Measurements from ENCODE around the gene VPS45. TPM values are rescaled to one million over a fixed set of nuclear protein-coding genes. Genes with fewer than 3 reads are reported as not detected.

VPS45 gene
- total RNA-seq, 1 experiment from 2014 or later: 28.2 TPM

DNA sequence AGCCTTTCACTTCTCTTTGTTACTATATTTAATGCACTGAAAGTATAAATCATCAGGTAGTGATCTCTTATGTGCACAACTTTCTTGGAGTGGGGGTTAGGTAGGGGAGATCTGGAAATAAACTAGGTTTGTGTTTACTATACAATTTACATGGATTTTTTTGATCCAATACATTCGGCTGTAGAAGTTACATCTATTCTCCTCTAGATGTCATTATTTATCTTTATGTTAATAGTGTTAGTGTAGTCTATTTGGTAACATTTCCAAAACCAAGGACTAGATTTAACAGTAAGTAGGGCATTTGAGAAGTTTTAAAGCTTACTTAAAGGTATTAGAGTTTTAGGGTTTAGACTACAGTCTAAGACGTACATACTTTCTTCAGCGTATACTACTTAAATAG lies 5.4 kb downstream of the VPS45 start:
- Mint-ChIP-seq H3K36me3 (peaks cover 39% of the 10 kb centered on the region), H3K27ac (no peak overlapping the region), H3K4me3 (no peak overlapping the region), H3K4me1 (peaks cover 11% of the 10 kb centered on the region), H3K27me3 (ENCODE audit: low read depth) (no peaks in the 10 kb centered on the region), H3K9me3 (no peaks in the 10 kb centered on the region)
- ATAC-seq (no peak), DNase-seq (ENCODE audit: low spot score) (no peak)
- POLR2A ChIA-PET: interaction anchor here (0.8 kb wide), 1 partner anchor 9 kb away, joined by 4 read pairs; no protein-coding TSS in a partner anchor
- TF ChIP-seq EMX1 (CRISPR knock-in tag; IDR thresholded peaks at IDR 0.05) (no peak), FOXP1 (CRISPR knock-in tag; IDR thresholded peaks at IDR 0.05; ENCODE audit: borderline replicate concordance) (no peak), SMAD3 (CRISPR knock-in tag; IDR thresholded peaks at IDR 0.05; ENCODE audit: borderline replicate concordance) (no peak), FOXJ3 (CRISPR knock-in tag; IDR thresholded peaks at IDR 0.05; ENCODE audit: borderline replicate concordance) (no peak)
- TF ChIP-seq, protein P1, sequence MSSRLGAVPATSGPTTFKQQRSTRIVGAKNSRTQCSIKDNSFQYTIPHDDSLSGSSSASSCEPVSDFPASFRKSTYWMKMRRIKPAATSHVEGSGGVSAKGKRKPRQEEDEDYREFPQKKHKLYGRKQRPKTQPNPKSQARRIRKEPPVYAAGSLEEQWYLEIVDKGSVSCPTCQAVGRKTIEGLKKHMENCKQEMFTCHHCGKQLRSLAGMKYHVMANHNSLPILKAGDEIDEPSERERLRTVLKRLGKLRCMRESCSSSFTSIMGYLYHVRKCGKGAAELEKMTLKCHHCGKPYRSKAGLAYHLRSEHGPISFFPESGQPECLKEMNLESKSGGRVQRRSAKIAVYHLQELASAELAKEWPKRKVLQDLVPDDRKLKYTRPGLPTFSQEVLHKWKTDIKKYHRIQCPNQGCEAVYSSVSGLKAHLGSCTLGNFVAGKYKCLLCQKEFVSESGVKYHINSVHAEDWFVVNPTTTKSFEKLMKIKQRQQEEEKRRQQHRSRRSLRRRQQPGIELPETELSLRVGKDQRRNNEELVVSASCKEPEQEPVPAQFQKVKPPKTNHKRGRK (CRISPR knock-in tag; IDR thresholded peaks at IDR 0.05; ENCODE audit: borderline replicate concordance): no peak
- CTCF ChIA-PET: interaction anchor here (0.8 to 2.0 kb wide), 4 partner anchors 77 to 114 kb away, joined by 3 to 7 read pairs (median 4); partner anchors contain the start of gene PLEKHO1

DNA sequence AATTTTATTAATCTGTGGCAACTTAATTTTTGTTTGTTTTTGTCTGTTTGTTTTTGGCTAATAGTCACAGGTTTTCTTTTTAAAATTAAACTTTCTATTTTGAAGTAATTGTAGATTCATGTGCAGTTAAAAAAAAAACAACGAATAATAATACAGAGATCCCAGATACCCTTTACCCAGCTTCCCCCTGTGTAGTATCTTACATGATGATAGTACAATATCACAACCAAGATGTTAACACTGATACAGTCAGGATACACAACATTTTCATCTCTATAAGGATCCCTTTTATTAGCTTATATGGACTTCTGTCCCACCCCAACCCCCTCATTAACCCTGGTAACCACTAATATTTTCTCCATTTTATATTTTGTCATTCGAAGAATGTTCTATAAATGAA lies 5.9 kb downstream of the VPS45 start:
- no peak for DNase-seq (ENCODE audit: low spot score)
- POLR2A ChIA-PET: no interaction called here
- ATAC-seq: no peak
- H3K27ac Mint-ChIP-seq: no peak overlapping the region
- peaks cover 41% of the 10 kb centered on the region for H3K36me3 Mint-ChIP-seq
- TF ChIP-seq RELA (CRISPR knock-in tag; IDR thresholded peaks at IDR 0.05; ENCODE audit: borderline replicate concordance): no peak
- TF ChIP-seq ZNF396 (CRISPR knock-in tag; IDR thresholded peaks at IDR 0.05; ENCODE audit: borderline replicate concordance): no peak
- TF ChIP-seq, protein P2, sequence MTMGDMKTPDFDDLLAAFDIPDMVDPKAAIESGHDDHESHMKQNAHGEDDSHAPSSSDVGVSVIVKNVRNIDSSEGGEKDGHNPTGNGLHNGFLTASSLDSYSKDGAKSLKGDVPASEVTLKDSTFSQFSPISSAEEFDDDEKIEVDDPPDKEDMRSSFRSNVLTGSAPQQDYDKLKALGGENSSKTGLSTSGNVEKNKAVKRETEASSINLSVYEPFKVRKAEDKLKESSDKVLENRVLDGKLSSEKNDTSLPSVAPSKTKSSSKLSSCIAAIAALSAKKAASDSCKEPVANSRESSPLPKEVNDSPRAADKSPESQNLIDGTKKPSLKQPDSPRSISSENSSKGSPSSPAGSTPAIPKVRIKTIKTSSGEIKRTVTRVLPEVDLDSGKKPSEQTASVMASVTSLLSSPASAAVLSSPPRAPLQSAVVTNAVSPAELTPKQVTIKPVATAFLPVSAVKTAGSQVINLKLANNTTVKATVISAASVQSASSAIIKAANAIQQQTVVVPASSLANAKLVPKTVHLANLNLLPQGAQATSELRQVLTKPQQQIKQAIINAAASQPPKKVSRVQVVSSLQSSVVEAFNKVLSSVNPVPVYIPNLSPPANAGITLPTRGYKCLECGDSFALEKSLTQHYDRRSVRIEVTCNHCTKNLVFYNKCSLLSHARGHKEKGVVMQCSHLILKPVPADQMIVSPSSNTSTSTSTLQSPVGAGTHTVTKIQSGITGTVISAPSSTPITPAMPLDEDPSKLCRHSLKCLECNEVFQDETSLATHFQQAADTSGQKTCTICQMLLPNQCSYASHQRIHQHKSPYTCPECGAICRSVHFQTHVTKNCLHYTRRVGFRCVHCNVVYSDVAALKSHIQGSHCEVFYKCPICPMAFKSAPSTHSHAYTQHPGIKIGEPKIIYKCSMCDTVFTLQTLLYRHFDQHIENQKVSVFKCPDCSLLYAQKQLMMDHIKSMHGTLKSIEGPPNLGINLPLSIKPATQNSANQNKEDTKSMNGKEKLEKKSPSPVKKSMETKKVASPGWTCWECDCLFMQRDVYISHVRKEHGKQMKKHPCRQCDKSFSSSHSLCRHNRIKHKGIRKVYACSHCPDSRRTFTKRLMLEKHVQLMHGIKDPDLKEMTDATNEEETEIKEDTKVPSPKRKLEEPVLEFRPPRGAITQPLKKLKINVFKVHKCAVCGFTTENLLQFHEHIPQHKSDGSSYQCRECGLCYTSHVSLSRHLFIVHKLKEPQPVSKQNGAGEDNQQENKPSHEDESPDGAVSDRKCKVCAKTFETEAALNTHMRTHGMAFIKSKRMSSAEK (CRISPR knock-in tag; IDR thresholded peaks at IDR 0.05; ENCODE audit: borderline replicate concordance): no peak
- no peak for TF ChIP-seq GTF2I (CRISPR knock-in tag; conservative IDR thresholded peaks at IDR 0.05)
- TF ChIP-seq FOXP1 (CRISPR knock-in tag; IDR thresholded peaks at IDR 0.05; ENCODE audit: borderline replicate concordance): no peak
- TF ChIP-seq ZNF121 (CRISPR knock-in tag; IDR thresholded peaks at IDR 0.05): no peak
- TF ChIP-seq, protein P3, sequence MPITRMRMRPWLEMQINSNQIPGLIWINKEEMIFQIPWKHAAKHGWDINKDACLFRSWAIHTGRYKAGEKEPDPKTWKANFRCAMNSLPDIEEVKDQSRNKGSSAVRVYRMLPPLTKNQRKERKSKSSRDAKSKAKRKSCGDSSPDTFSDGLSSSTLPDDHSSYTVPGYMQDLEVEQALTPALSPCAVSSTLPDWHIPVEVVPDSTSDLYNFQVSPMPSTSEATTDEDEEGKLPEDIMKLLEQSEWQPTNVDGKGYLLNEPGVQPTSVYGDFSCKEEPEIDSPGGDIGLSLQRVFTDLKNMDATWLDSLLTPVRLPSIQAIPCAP (CRISPR knock-in tag; IDR thresholded peaks at IDR 0.05): no peak
- CTCF ChIA-PET: interaction anchor here (0.7 to 2.0 kb wide), 3 partner anchors 76 to 131 kb away, joined by 3 to 7 read pairs (median 4); partner anchors contain the start of gene PLEKHO1
- no peaks in the 10 kb centered on the region for H3K9me3 Mint-ChIP-seq
- H3K27me3 Mint-ChIP-seq (ENCODE audit: low read depth): no peaks in the 10 kb centered on the region
- peaks cover 6% of the 10 kb centered on the region for H3K4me1 Mint-ChIP-seq
- no peak overlapping the region for H3K4me3 Mint-ChIP-seq

DNA sequence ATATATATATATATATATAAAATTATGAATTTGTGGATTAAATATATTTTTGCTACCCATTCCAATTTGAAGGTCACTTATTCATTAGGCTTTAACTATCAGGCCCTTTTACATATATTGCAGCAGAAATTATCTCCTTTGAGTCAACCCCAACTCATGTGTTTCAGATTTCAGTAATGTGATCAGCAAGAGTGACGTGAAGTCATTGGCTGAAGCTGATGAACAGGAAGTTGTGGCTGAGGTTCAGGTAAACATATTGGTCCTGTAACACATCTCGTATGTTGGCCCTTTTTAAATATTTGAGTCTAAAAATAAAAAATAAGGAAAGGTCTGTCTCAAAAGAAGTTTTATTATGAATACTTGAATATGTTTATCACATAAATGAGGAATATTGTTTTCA lies 8.5 kb downstream of the VPS45 start:
- no peak for ATAC-seq
- CTCF ChIA-PET: no interaction called here
- Mint-ChIP-seq H3K27ac (no peak overlapping the region), H3K4me1 (no peaks in the 10 kb centered on the region), H3K36me3 (peaks cover 28% of the 10 kb centered on the region), H3K27me3 (ENCODE audit: low read depth) (no peaks in the 10 kb centered on the region), H3K4me3 (no peak overlapping the region), H3K9me3 (no peaks in the 10 kb centered on the region)
- TF ChIP-seq NFYB (CRISPR knock-in tag; conservative IDR thresholded peaks at IDR 0.05; ENCODE audit: low read depth): no peak
- no peak for TF ChIP-seq SMAD3 (CRISPR knock-in tag; IDR thresholded peaks at IDR 0.05; ENCODE audit: borderline replicate concordance)
- no peak for TF ChIP-seq ZNF671 (CRISPR knock-in tag; IDR thresholded peaks at IDR 0.05)
- no peak for DNase-seq (ENCODE audit: low spot score)
- POLR2A ChIA-PET: no interaction called here

Measured in WTC11 (cell line).